Panc1 (cell line): ENCODE measurements around the gene RBSN.

ENCODE experiments used
- REST ChIP-seq, 2 experiments: IDR thresholded peaks; 2 replicates each; pipeline ENCODE4 v1.6.1; 2011 to 2012; ENCODE audit warnings: low read depth in 2 of 2, control low read depth in 1 of 2, low read length in 1 of 2, mild to moderate bottlenecking in 1 of 2, moderate library complexity in 1 of 2; ENCODE audit not compliant: insufficient read depth in 1 of 2
- TCF7L2 ChIP-seq: IDR thresholded peaks from 2 replicates; pipeline ENCODE4 v1.6.1; 2011; ENCODE audit warnings: mild to moderate bottlenecking, low read depth, low read length, inconsistent platforms
- TF ChIP-seq, protein P1 (sequence below): fragments of 450-650 bp; IDR thresholded peaks from 2 replicates; pipeline ENCODE4 v1.5.1; 2017; ENCODE audit warnings: mild to moderate bottlenecking

DNA sequence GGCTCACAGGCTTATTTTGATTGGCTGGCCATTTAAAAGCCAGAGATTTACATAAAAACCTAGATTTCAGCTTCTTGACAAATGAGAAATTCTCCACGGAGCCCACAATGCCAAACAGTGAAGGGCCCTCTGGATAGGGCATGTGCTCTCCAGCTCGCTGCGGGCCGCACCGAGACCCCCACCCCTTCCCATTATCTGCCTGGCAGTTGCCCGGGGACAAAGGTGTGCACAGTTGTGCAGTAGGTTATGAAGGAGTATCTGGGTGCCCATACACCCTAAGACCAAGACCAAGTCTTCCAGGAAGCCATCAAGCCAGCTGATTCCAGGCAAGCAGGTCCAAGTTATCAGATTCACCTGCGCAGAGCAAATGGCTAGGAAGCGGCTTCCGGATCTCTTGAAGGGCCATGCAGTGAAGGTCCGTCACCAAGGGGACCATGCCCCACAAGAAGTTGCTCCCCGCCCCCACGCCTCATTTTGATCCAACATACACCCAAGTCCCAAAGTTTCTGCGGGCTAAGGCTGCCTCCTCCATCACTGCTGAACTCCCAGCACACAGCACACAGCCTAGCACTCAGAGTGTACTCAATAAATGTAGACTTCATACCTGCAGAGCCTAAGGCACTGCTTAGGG lies 35.2 kb downstream of the RBSN start:
- TF ChIP-seq, protein P1, sequence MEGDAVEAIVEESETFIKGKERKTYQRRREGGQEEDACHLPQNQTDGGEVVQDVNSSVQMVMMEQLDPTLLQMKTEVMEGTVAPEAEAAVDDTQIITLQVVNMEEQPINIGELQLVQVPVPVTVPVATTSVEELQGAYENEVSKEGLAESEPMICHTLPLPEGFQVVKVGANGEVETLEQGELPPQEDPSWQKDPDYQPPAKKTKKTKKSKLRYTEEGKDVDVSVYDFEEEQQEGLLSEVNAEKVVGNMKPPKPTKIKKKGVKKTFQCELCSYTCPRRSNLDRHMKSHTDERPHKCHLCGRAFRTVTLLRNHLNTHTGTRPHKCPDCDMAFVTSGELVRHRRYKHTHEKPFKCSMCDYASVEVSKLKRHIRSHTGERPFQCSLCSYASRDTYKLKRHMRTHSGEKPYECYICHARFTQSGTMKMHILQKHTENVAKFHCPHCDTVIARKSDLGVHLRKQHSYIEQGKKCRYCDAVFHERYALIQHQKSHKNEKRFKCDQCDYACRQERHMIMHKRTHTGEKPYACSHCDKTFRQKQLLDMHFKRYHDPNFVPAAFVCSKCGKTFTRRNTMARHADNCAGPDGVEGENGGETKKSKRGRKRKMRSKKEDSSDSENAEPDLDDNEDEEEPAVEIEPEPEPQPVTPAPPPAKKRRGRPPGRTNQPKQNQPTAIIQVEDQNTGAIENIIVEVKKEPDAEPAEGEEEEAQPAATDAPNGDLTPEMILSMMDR: no peak
- TF ChIP-seq REST (IDR thresholded peaks at IDR 0.05; ENCODE audit: insufficient read depth in 1 of 2, low read depth in 2 of 2, low read length in 1 of 2): no peak
- TF ChIP-seq TCF7L2: no peak
